ENCODE measurements around the gene ATP2C1.
"Not testable (repeated sequence)": the region's sequence is repeated elsewhere in the genome, so short reads cannot be mapped to it uniquely, and the experiment has no call there.

The ATP2C1 gene

DNA sequence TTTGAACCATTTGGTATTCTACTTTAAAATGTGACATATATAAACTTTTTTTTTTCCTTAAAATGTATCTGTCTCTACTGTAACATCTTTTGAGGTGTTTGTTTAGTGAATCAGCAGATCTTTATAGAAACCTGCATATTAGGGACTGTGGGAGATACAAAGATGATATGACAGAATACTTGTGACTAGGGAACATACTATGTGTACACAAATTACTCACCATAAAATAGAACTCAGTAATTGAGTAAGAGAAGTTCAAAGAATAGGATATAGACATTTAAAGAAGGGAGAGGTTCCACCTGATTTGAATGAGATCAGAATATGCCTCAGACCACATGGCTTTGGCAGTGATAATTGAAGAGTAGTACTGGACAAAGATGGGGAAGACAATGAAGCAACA is 47.9 kb downstream of the ATP2C1 start:
- no peak for DNase-seq

DNA sequence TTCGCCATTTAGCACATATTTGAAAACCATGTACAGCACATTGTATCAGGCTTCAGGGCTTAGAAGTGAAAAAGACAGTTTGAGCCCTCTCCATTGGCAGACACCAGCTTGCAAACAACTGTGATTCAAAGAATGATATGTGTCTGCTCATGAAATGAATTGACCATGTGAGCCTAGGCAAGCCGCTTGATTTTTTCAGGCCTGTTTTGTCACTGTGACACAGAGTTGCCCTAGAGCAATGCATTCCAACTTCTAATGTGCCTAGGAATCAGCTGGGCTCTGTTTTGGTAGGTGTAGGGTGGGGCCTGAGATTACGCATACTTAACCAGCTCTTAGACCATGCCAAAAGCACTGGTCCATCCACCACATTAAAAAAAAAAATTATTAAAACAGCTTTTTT is 53.0 kb downstream of the ATP2C1 start:
- no peak for DNase-seq

DNA sequence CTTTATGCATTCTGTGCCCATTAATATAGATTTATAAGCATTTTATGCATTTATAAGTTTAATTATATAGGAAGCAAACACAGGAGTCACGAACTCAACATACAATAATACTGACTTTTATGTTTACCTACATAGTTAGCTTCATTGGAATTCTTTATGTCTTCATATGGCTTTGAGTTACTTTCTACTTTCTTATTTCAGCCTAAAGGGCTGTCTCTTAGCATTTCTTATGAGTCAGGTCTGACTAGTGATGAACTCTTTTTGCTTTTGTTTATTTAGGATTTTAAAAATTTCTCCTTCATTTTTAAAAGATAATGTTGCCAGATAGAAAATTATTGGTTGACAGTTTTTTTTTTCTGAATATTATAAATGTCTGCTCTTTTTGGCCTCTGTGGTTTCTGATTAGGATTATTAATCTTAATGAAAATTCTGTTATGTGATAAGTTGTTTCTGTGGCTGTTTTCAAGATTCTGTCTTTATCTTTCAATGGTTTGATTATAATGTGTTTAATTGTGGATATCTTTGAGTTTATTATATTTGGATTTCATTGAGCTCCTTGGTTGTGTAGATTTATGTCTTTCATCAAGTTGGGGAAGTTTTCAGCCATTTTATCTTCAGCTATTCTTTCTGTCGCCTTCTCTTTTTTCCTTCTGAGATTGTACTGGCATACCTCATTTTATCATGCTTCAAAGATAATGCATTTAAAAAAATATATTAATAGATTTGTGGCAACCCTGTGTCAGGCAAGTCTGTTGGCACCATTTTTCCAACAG is 54.3 kb downstream of the ATP2C1 start:
- no peak for DNase-seq

- no peak for DNase-seq
These were observed 55.0 kb downstream of the ATP2C1 start for GRCh38 chr3:130948929-130949328.

DNA sequence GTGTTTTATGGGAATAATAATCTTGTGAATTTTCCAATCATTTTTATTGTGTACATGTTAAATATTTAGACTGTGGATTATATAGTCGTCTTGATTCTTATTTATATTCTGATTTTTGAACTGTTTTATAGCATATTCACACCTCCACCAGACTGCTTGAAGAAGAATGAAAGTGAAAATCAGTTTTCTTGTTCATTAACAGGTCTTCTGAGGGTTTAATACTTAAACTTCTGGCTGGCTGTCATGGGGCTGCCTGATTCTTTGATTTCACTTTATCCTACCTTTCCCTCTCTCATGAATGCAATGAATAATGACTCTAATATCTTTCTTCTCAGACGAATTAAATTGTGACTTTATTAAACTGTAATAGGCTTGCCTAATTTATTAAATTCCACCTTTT is 56.2 kb downstream of the ATP2C1 start:
- DNase-seq: no peak

DNA sequence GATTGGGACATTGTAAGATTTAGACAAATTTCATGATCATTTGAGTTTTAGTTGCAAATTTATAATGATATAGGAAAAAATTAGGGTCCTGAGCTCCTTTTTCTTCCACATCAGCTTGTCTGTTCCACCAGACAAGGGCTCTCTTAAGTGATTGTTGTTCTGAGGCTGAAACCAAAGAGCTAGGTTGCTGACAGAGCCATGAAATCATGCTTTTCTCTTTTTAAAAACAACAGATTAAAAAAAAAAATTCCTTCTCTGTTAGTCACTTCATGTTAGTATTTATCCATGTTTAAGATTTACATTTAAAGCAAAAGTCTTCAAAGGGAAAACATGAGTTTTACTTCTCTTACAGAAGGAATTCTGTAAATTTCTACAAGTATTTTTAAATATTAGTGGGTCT is 56.8 kb downstream of the ATP2C1 start:
- DNase-seq: no peak

DNA sequence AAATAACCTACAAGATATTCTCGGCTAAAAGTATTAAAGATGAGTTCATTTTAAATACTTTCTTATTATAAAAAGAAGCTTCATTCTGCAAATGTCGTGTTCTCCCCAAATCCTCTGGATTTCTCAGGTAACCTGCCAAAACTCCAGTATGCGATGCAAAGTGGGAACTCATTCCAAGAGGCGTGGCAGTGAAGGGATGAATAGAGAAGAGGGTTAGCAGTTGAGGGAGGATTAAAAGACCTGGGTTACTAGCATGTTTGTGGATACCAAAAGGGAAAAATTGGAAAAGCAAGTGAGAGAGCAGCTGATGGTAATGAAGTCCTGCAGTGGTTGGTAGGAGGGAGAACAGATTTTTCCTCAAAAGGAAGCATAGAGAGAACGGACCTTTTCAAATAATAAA is 61.6 kb downstream of the ATP2C1 start:
- no peak for DNase-seq

GRCh38 chr3:130956281-130956680 is 62.4 kb downstream of the ATP2C1 start:
- no peak for DNase-seq

DNA sequence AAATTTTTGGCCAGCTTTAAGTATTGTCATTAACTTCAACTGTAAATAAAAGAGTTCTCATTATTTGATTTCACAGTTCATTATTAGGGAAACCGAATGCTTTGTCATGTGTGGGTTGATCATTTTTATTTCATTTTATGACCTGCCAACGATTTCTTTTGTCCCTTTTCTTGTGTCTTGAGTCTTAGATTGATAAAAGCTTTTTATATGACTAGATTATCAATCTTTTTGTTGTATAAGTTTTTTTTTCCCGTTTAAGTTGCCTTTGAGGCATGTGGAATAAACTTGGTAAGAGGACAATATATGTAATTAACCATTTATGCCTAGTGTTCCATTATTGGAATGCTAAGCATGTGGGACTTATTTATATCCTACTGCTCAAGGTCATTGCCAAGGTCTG is 62.8 kb downstream of the ATP2C1 start:
- DNase-seq: no peak

- DNase-seq: no peak
These were observed 66.4 kb downstream of the ATP2C1 start for GRCh38 chr3:130960139-130960795.

DNA sequence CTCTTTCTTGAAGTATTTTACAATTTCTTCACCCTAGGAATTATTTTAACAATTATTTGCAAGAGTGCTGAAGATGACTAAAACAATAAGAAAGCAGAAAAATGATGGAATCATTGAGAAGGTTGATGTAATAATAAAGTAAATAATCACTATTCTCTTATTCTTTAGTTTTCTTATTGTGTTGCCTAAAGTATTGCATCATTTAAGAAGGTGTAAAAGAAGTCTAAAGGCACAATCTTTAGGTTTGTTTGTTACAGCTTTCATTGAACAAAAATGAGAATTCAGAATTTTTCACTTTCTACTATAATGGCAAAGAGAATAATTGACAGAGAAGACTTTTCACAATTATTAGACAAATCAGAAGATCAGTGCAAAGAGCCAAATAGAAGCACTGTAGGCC is 67.6 kb downstream of the ATP2C1 start:
- no peak for DNase-seq

- DNase-seq: no peak
These were observed 69.6 kb downstream of the ATP2C1 start for GRCh38 chr3:130963444-130963843.

GRCh38 chr3:130963878-130964277 is 70.0 kb downstream of the ATP2C1 start:
- no peak for DNase-seq

- no peak for DNase-seq
These were observed 73.4 kb downstream of the ATP2C1 start for GRCh38 chr3:130967281-130967680.

DNA sequence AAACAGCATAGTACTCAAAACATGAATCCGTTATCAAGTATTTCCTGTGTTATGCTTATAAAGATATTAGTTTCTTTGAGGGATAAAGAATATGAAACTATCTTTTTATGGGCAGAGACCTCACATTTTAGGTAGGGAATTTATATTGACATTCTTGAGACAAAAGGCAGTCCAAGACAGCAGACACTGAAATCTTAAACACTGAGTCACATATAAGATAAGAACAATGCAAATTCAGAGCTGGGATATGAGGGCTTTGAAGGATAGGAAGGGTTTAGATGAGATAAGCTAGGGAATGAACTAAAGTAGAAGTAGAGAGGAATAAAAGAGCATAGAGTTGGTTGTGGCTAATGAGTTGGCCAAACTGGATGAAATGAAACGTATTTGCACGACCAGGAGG is 74.3 kb downstream of the ATP2C1 start:
- DNase-seq: no peak

DNA sequence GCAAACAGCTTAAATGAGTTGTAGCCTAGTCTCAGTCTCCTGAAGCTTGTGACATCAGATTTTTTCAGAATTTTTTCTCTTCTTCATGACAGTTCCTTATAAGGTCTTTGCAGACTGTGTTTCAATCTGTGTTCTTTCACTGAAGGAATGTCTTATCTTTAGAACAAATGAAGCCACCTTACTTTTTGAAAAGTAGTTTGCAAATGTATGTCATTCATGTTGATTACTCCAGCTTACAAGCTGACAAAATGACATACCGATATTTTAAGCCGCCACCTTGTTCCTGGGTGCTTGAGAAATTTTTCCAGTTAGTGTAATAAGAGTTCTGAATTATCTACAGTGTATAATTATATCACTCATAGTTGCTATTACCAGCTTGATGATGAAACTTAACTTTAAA is 75.7 kb downstream of the ATP2C1 start:
- DNase-seq: no peak

- DNase-seq: no peak
These were observed 77.3 kb downstream of the ATP2C1 start for GRCh38 chr3:130971208-130971607.

GRCh38 chr3:130972592-130972991 is 78.7 kb downstream of the ATP2C1 start:
- DNase-seq: not testable (repeated sequence)

- no peak for DNase-seq
These were observed 79.5 kb downstream of the ATP2C1 start for GRCh38 chr3:130973406-130973805.

- no peak for DNase-seq
These were observed 80.3 kb downstream of the ATP2C1 start for GRCh38 chr3:130974201-130974600.

DNA sequence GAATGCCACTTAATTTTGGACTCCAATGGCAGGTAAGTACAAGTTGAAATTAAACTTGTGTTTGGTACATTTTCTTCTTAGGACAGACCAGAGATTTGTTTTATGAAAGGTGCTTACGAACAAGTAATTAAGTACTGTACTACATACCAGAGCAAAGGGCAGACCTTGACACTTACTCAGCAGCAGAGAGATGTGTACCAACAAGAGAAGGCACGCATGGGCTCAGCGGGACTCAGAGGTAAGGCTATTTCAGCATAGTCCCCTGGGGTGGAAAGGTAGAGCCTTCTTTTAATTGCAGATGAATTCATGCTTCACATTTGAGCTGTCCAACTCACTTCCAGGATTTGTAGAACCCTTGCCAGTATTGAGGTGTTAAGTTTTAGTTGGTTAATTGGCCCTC is 81.4 kb downstream of the ATP2C1 start:
- DNase-seq: no peak

DNA sequence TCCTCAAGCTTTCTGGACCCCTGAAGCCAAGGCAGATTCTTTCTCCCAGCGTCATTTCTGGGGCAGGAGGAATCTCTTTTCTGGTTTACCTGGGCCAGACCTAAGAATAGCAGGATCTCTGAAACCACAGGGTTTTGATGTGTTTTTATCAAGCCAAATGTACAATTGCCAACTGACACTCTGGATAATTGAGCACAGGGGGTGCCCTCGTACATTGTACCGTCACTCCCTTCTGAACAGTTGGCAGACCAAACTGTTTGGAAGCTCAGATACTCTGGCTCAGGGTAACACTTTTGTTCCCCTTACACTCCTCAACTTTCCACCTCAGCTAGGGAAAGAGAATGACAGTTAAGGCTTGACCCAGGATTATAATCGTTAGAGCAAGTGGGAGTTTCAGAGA is 82.8 kb downstream of the ATP2C1 start:
- no peak for DNase-seq

GRCh38 chr3:130979117-130979516 is 85.2 kb downstream of the ATP2C1 start:
- no peak for DNase-seq

GRCh38 chr3:130981469-130981868 is 87.6 kb downstream of the ATP2C1 start:
- DNase-seq: no peak

- DNase-seq: no peak
These were observed 96.4 kb downstream of the ATP2C1 start for GRCh38 chr3:130990282-130990681.
